NCI-H2196 treated with DMSO at 0.1 percent for 48 hours (cell line): Measurements from ENCODE around the gene SZT2.

ENCODE experiments used
- DNase-seq: peaks from one replicate; lab custom pipeline; 2025; ENCODE audit not compliant: unreplicated experiment; lab: John Stamatoyannopoulos, UW

Gene SZT2

DNA sequence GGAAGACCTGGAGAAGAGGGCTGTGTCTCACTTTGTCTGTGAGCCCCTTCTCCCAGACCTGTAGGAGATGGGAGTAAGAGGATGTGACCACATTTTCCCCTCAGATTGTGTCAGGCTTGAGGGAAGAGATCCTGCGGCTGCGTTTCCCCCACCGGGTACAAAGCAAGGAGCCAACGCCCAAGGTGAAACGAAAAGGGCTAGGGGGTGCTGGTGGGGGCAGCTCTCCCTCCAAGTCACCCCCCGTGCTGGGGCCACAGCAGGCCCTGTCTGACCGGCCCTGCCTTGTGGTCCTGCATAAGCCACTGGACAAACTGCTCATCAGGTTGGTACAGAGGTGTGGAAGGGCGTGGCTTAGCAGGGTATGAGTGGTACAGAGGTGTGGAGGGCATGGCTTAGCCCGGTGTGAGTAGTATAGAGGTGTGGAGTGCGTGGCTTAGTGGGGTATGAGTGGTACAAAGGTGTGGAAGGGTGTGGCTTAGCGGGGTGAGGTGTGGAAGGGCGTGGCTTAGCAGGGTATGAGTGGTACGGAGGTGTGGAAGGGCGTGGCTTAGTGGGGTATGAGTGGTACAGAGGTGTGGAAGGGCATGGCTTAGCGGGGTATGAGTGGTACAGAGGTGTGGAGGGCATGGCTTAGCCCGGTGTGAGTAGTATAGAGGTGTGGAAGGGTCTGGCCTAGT is 33.4 kb downstream of the SZT2 start:
- no peak for DNase-seq

DNA sequence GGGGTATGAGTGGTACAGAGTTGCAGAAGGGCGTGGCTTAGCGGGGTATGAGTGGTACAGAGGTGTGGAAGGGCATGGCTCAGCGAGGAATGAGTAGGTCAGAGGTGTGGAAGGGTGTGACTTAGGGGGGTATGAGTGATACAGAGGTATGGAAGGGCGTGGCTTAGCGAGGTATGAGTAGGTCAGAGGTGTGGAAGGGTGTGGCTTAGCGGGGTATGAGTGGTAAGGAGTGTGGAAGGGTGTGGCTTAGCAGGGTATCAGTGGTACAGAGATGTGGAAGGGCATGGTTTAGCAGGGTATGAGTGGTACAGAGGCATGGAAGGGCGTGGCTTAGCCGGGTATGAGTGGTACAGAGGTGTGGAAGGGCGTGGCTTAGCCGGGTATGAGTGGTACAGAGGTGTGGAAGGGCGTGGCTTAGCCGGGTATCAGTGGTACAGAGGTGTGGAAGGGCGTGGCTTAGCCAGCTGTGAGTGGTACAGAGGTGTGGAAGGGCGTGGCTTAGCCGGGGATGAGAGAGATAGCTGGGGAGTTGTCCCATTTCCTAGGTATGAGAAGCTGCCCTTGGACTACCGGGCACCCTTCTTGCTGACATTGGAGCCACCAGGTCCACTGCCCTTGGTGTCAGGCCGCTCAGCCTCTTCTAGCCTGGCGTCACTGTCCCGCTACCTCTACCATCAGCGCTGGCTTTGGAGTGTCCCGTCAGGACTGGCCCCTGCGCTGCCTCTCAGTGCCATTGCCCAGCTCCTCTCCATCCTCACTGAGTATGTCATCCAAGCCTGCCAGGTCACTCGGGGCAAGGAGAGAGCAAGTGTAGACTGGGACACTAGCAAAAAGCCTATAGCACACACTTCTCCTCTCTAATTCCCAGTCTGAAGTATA is 34.2 kb downstream of the SZT2 start:
- no peak for DNase-seq

DNA sequence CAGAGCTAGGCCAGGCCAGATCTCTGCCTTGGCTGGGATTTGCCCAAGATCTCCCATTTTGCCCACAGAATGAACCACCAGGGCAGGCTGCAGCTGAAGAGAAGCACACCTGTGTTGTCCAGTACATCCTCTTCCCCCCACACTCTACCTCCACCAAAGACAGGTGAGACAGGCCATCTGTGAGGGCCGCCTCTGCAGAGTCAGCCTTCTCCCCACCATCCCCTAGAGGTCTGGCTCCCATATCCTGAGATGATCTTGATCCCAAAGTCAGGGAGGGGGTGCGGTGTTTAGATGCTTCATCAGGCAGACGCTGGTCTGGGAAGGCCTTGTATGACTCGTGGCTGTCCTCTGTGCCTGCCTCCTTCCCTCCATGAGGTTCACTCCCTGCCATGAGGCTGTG is 35.3 kb downstream of the SZT2 start:
- DNase-seq = no peak

DNA sequence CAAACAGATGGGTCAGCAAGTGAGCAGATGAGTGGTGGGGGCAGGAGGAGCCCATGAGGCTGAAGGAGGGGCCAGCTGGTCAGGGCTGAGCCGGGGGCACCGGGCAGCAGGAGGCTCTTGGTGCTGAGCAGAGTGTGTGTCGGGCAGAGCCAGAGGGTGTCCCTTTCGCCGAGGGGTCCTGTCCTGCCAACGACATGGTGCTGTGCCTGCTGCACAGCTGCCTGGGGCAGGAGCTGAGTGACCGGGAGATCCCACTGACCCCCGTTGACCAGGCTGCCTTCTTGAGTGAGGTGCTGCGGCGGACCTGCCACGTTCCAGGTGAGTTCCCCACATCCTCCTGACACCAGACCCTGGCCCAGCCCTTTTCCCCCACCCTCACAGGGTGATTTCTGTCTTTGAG is 36.5 kb downstream of the SZT2 start:
- DNase-seq = no peak

DNA sequence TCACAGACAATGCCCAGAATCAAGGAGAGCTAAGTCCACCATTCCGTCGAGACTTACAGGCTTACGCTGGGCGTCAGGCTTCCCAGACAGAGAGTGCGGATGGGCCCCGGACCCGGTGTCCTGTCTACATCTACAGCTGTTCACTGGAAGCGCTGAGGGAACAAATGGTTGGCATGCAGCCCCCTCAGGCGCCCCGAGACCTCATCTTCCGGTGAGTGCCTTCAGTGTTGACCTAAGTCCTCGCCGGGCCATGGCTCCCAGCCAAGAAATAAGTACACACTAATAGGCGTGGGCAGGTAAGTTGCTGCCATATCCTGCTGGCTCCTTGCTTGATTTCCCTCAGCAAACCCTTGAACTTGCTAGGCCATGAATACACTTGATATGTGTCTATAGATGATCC is 37.8 kb downstream of the SZT2 start:
- DNase-seq = no peak

DNA sequence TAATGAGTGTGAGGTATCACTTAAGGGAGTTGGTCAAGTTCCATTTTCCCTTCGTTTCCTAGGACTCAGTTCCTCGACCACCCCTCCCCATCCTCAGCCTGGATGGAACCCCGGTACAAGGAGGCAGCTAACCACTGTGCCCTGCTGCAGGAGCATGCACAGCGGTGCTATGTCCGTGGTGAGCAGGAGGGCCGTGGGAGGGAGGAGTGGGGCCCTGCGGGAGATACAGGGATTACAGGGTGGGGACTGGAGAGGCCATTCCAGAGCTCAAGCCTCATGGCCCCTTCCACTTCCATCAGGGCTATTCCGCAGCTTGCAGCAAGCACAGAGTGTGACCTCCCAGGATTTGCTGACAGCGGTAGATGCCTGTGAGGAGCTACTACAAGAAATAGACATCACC is 38.2 kb downstream of the SZT2 start:
- DNase-seq = no peak

DNA sequence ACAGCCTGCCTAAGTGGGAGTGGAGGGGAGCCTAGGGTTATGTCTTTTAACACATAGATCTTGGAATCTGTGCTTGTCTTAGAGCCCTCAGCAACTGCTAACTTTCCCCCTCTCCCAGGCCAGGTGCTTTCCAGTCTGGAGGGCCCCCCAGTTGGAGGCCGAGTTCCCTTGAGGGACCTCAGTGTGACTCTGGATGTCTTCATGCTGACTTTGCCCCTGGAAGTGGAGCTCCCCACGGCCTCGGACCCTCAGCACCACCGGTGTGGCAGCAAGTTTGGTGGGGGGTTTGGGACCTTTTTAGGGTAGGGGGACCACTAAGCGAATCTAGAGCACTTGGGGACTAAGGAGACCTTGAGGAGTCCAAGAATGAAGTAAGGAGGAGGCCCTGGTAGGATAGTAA is 41.1 kb downstream of the SZT2 start:
- no peak for DNase-seq

DNA sequence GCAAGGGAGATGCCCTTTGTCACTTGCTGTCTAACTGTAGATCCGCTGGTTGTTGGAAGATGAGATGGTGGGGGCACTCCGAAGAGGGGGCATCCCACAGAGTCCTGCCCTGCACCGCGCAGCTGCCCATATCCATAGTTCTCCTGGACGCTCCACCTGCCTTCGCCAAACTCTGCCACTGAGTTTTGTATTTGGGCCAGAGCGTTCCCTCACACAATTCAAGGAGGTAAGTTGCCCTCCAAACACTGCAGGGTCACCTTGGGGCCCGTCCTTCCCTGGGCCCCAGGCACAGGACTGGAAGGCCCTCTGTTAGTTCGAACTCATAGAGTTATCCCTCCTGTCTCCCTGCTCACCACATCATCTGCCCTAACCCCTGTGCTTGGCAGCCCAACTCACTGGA is 42.0 kb downstream of the SZT2 start:
- DNase-seq = no peak

DNA sequence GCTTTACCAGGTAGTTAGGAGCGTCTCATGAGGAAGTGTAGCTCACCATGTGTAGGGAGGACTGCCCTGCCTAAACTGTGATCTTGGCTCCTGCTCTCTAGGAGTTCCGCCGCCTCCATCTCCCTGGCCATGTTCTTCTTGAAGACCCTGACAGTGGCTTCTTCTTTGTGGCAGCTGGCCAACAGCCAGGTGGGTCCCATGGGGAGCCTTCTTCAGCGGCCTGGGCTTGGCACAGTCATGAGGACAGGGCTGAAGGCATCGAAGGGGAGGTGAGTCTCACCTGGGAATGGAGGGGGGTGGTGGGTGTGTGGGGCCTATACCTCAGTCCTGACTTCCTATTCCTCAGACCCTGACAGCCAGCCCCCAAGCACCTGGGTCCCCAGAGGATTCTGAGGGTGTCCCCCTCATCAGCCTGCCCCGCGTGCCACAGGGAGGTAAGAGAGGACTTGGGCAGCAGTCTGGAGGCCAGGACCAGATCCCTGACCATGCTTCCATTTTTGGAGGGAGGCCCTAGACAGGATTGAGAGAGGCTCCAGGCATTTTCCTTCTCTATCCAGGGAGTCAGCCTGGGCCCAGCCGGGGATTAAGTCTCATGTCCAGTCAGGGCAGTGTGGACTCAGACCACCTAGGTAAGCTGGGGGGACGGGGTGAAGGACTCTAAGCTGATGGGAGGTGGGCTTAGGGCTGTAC is 42.6 kb downstream of the SZT2 start:
- no peak for DNase-seq

DNA sequence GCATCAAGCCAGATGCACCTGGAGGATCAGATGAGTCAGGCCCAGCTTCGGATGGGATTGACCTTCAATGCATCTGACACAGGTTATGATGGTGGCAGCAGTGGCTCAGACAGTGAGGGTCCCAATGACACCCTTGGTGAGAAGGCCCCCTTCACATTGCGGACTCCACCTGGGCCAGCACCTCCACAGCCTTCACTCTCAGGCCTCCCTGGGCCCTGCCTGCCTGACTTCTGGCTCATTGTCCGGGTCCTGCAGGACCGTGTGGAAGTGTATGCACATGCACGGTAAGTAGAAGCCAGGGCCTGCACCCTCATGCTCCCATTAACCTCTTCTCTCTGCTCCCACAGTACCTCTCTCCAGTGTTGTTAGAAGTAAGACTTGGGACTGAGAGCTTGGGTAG is 43.2 kb downstream of the SZT2 start:
- DNase-seq = no peak

DNA sequence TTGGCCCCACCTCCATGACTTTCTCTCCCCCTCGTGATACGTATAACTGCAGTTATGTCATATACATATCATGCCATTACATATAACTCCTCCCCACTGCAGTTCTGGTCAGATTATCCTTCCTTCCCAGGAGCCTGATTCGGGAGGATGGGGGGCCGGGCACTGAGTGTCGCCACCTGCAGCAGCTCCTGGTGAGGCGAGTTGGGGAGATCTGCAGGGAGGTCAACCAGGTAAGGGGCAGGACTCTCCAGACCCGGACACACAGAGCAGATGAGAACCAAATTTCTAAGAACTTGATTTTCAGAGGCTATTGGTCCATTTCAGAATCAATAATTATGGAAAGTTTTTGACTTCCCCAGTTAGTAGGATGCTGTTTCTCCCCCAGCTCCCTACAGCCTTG is 44.6 kb downstream of the SZT2 start:
- DNase-seq = no peak

DNA sequence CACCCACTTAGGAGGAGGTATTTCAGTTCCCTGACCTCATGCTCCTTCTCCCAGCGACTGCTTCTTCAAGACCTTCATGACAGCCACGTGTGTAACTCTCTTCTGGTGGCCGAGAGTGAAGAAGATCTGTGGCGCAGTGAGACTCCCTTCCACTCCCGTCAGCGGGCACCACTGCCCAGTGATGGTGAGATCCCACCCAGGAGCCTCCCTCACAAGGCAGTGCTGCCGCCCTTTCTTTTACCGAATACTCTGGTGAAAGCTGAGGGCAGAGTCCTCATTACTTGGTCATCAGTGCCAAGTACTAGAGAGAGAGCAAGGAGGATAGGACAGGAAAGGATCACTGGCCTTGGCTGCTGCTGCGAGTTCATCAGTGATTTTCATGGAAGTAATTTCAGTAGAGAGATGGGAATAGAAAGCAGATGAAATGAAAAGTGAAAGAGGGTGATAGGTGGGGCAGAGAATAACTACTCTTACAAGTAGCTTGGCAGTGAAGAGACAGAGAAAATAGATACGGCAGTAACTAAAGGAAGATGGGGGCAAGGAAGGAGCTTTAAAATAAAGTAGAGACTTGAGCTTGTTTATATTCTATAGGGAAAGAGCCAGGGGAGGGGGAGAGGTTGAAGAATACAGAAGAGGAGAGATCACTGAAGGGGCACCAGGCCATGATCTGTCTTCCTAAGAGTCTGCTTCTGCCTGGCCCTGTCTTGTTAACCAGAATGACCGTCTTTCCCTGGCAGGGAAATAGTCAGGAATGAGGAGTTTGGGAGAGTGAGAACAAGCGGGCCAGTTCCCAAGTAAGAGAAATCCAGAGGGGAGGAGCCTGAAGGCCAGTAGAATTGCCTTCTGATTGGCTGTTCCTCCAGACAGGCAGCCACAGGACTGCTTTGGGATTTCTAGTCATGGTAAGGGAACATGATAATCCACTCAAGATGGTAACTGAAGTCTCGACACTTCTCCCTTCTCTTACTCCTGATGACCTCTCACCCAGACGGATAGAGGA is 45.7 kb downstream of the SZT2 start:
- no peak for DNase-seq

DNA sequence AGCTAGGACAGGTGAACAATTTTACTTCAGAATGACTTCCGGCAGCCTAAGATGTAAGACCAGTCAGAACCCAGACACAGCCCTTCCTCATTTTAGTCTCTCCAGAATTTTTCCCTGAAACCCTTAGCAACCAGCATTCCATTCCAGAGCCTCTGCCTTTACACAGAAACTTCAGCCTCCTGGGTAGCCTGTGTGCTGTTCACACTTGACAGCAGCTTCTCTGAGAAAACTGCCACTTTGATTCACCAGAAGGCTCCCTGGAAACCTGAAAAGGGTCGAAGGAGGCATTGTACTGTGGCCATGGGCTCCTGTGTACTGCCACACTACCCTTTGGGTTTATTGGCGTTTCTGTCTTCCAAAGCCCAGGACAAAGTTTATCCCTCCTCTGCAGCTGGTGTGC is 46.7 kb downstream of the SZT2 start:
- DNase-seq = no peak

DNA sequence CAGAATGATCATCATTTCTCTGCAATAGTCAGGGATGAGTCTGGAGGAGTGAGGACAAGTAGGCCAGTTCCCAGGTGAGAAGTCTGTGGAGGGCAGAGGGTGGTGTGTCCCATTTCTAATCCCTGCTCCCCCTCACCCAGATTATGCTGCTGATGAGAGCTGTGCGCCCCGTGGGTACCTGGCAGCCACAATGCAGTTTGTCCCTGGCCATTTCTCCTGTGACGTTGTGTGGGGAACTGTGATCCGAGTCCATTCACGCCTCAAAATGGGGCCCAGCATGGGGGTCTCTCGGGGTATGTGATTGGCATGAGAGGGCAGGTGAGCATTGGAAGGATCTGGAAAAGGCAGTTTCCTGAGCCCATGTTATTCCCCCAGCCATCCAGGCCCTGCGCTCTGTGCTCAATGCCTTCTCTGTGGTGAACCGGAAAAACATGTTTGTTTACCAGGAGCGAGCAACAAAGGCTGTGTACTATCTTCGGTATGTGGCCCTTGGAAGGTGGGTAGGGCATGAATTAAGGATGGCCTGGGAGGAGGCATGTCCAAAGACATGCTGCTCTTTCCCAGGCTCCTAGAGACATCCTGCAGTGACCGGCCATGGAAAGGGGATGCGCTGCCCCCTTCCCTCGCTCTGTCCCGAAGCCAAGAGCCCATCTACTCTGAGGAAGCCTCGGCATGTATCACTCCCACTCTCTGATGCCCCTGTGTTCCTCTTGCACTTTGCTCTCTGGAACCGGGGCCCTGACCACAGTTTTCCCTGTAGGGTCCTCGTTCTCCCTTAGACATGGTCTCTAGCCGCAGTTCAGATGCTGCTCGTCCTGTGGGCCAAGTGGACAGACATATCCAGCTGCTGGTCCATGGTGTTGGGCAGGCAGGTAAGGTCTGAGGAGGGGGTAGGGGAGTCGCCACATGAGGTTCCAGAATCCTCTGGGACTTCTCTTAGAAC is 47.6 kb downstream of the SZT2 start:
- DNase-seq = no peak

DNA sequence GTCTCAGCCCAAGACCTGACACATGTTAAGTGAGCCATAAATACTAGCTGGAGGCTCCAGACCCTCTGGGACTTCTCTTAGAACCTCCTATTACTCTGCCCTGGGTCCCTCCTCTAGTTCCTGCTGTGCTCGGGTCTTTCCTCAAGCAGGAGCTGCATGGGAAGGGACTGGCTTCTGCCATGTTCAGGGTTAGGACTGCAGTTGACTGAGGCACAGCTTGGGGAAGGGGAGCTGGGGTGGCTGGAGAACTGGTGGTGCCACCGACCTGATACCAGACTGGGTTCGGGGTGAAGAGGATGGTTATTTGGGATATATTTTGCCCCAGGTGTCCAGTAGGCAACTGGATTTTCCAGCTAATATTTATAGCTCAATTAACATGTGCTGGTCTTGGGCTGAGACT is 48.3 kb downstream of the SZT2 start:
- no peak for DNase-seq

DNA sequence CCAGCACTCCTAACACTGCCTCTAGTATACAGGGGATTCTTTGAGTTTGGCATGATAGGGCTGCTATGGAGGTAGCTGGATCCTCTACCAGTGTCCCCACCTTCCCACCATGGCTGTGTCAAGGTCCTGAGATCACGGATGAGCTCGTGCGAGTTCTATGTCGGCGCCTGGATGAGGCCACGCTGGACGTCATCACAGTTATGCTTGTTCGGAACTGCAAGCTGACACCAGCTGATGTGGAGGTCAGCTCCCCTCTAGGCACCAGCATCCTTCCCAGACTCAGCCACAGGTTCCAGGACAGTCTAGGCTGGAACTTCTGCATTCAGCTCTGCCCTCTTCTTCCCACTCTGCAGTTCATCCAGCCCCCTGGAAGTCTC is 48.9 kb downstream of the SZT2 start:
- no peak for DNase-seq

DNA sequence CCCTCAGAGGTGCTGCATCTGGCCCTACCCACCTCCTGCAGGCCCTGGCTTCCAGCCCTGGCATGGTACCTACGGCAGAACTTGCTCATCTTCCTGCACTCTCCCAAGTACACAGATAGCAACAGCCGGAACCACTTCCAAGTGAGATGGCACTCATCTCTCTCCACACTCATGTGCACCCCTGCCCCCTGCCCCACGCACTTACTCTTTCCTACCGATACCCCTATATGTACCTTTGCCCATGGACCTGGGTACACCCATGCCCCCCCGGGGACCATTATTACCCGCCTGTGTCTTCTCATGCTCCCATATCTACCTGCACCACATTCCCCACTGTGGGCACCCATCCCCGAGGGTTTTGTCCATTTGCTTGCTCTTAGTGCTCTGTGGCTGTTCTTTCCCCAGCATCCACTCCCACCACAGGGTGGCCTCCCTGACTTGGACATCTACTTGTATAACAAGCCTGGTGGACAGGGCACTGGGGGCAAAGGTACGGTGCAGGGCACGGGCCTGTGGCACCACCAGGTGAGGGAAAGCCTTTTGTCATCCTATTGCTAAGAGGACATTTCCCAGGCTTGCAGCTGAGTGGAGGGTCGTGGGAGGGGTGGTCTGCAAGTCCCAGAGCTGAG is 49.4 kb downstream of the SZT2 start:
- no peak for DNase-seq

DNA sequence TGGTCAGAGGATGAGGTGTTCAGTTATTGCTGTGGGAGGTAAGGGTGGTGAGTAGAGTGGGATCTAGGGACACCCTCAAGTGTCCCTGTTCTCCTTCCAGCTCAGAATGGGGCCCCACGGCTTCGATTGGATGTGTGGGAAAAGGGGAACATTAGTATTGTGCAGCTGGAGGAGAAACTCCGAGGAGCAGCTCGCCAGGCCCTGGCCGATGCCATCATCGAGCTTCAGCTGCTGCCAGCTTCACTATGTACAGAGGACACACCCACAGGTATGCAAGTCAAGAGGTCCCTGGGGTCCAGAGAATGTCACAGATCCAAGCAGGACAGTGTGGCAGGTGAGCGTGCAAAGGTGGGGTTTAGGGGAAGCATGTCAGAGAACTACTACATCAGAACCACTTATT is 50.1 kb downstream of the SZT2 start:
- DNase-seq = no peak

DNA sequence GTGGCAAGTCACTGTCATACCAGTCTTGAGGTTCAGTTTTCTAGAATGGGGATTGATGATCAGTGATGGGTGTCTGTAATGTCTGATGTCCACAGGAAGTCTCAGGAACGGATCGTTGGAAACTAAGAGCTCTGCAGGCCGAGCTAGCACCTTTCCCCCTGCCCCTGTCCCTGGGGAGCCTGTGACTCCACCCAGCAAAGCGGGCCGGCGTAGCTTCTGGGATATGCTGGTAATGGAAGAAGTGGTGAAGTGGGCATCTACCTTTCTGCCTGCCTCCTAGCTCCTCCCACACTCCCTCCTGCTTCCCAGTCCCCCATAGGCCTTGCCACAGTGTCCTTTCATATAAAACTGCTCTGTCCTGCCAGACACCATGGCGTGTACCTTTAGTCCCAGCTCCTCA is 50.7 kb downstream of the SZT2 start:
- DNase-seq = no peak
